ENCODE results near the gene KNSTRN. TPM values are rescaled to one million over a fixed set of nuclear protein-coding genes. Genes with fewer than 3 reads are reported as not detected.
A peak's percentile ranks its signal among the peaks of the same experiment; 100 is the strongest.

Gene KNSTRN
- polyA plus RNA-seq, 1 donor (not counting 4 experiments of a cell fraction or from before 2014, with no cell fraction given), result 42.4 TPM

DNA sequence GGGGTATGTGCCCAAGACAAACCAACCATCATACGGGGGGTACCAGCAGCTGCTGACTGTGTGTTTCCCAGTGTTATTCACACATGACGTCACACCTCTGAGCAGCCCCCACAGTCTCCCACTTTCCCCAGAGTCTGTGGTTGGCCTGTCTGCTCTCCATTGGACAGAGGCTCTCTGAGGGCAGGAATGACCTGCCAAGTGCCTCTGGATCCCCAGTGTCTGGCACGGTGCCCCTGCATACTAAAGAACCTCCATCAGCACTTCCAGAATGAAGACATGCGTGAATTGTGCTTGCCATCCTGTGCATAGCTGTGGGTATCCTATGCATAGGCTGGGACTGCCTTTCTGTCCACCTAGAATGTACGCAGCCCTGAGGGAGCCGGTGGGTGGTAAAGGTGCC is 38.3 kb upstream of the KNSTRN start:
- H3K27ac ChIP-seq (ENCODE audit: control insufficient read depth, insufficient read depth, low read length), result no peak overlapping the region

GRCh38 chr15:40344631-40345120 is 37.8 kb upstream of the KNSTRN start:
- Histone ChIP-seq H3K4me2 (ENCODE audit: control insufficient read depth, extremely low read depth, insufficient read depth, low read depth, low read length) (no peak overlapping the region), H3K36me3 (ENCODE audit: control insufficient read depth in 2 of 2, extremely low read depth in 1 of 2, insufficient read depth in 2 of 2, low read length in 2 of 2) (no peaks in the 10 kb centered on the region), H3K9me3 (ENCODE audit: control insufficient read depth, low read depth, low read length) (no peaks in the 10 kb centered on the region), H3K4me3 (ENCODE audit: control insufficient read depth in 2 of 3, extremely low read depth in 1 of 3, insufficient read depth in 2 of 3, low read depth in 1 of 3, low read length in 3 of 3) (no peak overlapping the region), H3K9me1 (ENCODE audit: control insufficient read depth, extremely low read depth, insufficient read depth, low read length) (no peaks in the 10 kb centered on the region), H3K27ac (ENCODE audit: control insufficient read depth, insufficient read depth, low read length) (no peak overlapping the region), H3K4me1 (ENCODE audit: control insufficient read depth, extremely low read depth, insufficient read depth, low read length) (peaks cover 44% of the 10 kb centered on the region), H4K20me1 (ENCODE audit: control insufficient read depth, extremely low read depth, insufficient read depth, low read length) (no peaks in the 10 kb centered on the region), H3K9ac (ENCODE audit: control insufficient read depth, extremely low read depth, insufficient read depth, low read length) (no peak overlapping the region), H2AFZ (ENCODE audit: control insufficient read depth, low read length) (no peak overlapping the region), H3K79me2 (ENCODE audit: control insufficient read depth, insufficient read depth, low read length) (peaks cover 10% of the 10 kb centered on the region), H3K27me3 (ENCODE audit: control insufficient read depth, extremely low read depth, insufficient read depth, low read length) (no peaks in the 10 kb centered on the region)
- DNase-seq (ENCODE audit: low read depth, low spot score) (no peak), FAIRE-seq (peak; percentile 88)
- dilution Hi-C loops (cut with MboI; ENCODE audit: extremely low pct_ligation_motif_present, low sequenced_read_pairs), result no loop called here
- TF ChIP-seq EZH2 (IDR thresholded peaks at IDR 0.05; ENCODE audit: low read length) (no peak), CTCF (optimal IDR thresholded peaks at IDR 0.05 in 1 of 3, IDR thresholded peaks at IDR 0.05 in 1 of 3, conservative IDR thresholded peaks at IDR 0.05 in 1 of 3; ENCODE audit: extremely low read depth in 1 of 3, insufficient read depth in 2 of 3, low read length in 3 of 3) (peak in 2 of 3 experiments; percentile 83)

More for the DNA sequence above, 38.3 kb upstream of the KNSTRN start:
- H3K9me3 ChIP-seq (ENCODE audit: control insufficient read depth, low read depth, low read length), result no peaks in the 10 kb centered on the region
- H3K4me3 ChIP-seq (ENCODE audit: control insufficient read depth in 2 of 3, extremely low read depth in 1 of 3, insufficient read depth in 2 of 3, low read depth in 1 of 3, low read length in 3 of 3), result no peak overlapping the region
- DNase-seq (ENCODE audit: low read depth, low spot score), result no peak
- no peaks in the 10 kb centered on the region for H3K36me3 ChIP-seq (ENCODE audit: control insufficient read depth in 2 of 2, extremely low read depth in 1 of 2, insufficient read depth in 2 of 2, low read length in 2 of 2)
- peaks cover 49% of the 10 kb centered on the region for H3K4me1 ChIP-seq (ENCODE audit: control insufficient read depth, extremely low read depth, insufficient read depth, low read length)
- no peak overlapping the region for H3K4me2 ChIP-seq (ENCODE audit: control insufficient read depth, extremely low read depth, insufficient read depth, low read depth, low read length)
- no peak for TF ChIP-seq CTCF (optimal IDR thresholded peaks at IDR 0.05 in 1 of 3, IDR thresholded peaks at IDR 0.05 in 1 of 3, conservative IDR thresholded peaks at IDR 0.05 in 1 of 3; ENCODE audit: extremely low read depth in 1 of 3, insufficient read depth in 2 of 3, low read length in 3 of 3)
- no peak for TF ChIP-seq EZH2 (IDR thresholded peaks at IDR 0.05; ENCODE audit: low read length)
- H3K79me2 ChIP-seq (ENCODE audit: control insufficient read depth, insufficient read depth, low read length), result peaks cover 14% of the 10 kb centered on the region
- H4K20me1 ChIP-seq (ENCODE audit: control insufficient read depth, extremely low read depth, insufficient read depth, low read length), result no peaks in the 10 kb centered on the region
- H2AFZ ChIP-seq (ENCODE audit: control insufficient read depth, low read length), result no peak overlapping the region
- dilution Hi-C loops (cut with MboI; ENCODE audit: extremely low pct_ligation_motif_present, low sequenced_read_pairs), result no loop called here
- H3K9ac ChIP-seq (ENCODE audit: control insufficient read depth, extremely low read depth, insufficient read depth, low read length), result no peak overlapping the region
- no peaks in the 10 kb centered on the region for H3K27me3 ChIP-seq (ENCODE audit: control insufficient read depth, extremely low read depth, insufficient read depth, low read length)
- no peak for FAIRE-seq
- no peaks in the 10 kb centered on the region for H3K9me1 ChIP-seq (ENCODE audit: control insufficient read depth, extremely low read depth, insufficient read depth, low read length)

Data from keratinocyte (primary cell).